HCT116 (cell line): ENCODE results near the gene GNAS.

Experiments
- CEBPB ChIP-seq: IDR thresholded peaks from 2 replicates; pipeline ENCODE4 v1.6.1; 2012; ENCODE audit warnings: low read depth
- CTCF ChIP-seq, 3 experiments: fragments of 200-600 bp in 1 of 3; sonication (generic) in 1 of 3; IDR thresholded peaks in 2 of 3; conservative IDR thresholded peaks in 1 of 3; 2 replicates each; pipeline ENCODE4 v1.5.1; 2012 to 2017; ENCODE audit warnings: low read depth in 2 of 3, low read length in 2 of 3, antibody characterized with exemption in 1 of 3, borderline replicate concordance in 1 of 3, control low read depth in 1 of 3, mild to moderate bottlenecking in 1 of 3, mixed read lengths in 1 of 3, mixed run types in 1 of 3, moderate library complexity in 1 of 3; ENCODE audit not compliant: insufficient read depth in 1 of 3
- EZH2 ChIP-seq: fragments of 200-600 bp; sonication (generic); IDR thresholded peaks from 2 replicates; pipeline ENCODE4 v1.6.1; 2017; ENCODE audit warnings: antibody characterized with exemption, mixed run types
- EZH2phosphoT487 ChIP-seq: fragments of 200-600 bp; IDR thresholded peaks from 2 replicates; pipeline ENCODE4 v1.6.1; 2018; ENCODE audit warnings: antibody characterized with exemption, borderline replicate concordance
- JUND ChIP-seq: IDR thresholded peaks from 2 replicates; pipeline ENCODE4 v1.6.1; 2012
- MAX ChIP-seq: IDR thresholded peaks from 2 replicates; pipeline ENCODE4 v1.6.1; 2012
- POLR2A ChIP-seq: IDR thresholded peaks from 2 replicates; pipeline ENCODE4 v1.7.0; 2011; ENCODE audit warnings: borderline replicate concordance; ENCODE audit not compliant: insufficient read depth, insufficient read length; ENCODE audit errors: extremely low read depth
- POLR2AphosphoS5 ChIP-seq: IDR thresholded peaks from 2 replicates; pipeline ENCODE4 v1.6.1; 2011; ENCODE audit warnings: mild to moderate bottlenecking, low read depth, low read length, moderate library complexity
- SP1 ChIP-seq: IDR thresholded peaks from 2 replicates; pipeline ENCODE4 v1.6.1; 2012; ENCODE audit warnings: low read depth
- TCF7L2 ChIP-seq: IDR thresholded peaks from 2 replicates; pipeline ENCODE4 v1.7.0; 2011; ENCODE audit warnings: borderline replicate concordance, inconsistent platforms; ENCODE audit not compliant: insufficient read depth, insufficient read length; ENCODE audit errors: extremely low read depth
- TF ChIP-seq, protein P1 (sequence below): IDR thresholded peaks from 2 replicates; pipeline ENCODE4 v1.6.1; 2012

DNA sequence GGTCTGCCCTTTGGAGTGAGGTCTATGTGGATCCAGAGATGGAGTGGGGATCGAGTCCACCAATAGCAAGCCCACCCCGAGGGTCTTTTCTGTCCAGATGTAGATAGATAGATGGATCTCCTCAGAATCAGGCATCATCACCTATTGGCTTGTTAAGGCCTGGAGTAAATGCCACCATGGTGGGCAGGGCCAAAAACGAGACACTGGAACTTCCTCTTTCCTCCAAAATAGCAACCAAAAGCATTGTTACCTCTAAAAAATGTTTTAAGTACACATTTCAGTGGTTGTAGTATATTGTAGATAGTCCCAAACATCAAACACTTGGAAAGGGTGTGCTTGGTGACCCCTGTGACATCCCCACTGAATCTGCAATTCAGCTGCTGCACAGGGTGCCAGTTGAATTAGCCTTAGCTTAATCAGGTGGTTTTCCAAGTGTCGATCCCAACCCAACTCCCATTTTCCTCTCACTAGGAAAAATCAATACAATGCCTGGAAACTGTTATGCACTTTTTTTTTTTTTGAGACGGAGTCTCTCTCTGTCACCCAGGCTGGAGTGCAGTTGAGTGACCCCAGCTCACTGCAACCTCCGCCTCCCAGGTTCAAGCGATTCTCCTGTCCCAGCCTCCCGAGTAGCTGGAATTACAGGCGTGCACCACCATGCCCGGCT lies 93.6 kb downstream of the GNAS start:
- TF ChIP-seq, protein P1, sequence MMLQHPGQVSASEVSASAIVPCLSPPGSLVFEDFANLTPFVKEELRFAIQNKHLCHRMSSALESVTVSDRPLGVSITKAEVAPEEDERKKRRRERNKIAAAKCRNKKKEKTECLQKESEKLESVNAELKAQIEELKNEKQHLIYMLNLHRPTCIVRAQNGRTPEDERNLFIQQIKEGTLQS: no peak
- TF ChIP-seq SP1 (no peak), CTCF (IDR thresholded peaks at IDR 0.05 in 2 of 3, conservative IDR thresholded peaks at IDR 0.05 in 1 of 3; ENCODE audit: borderline replicate concordance in 1 of 3, insufficient read depth in 1 of 3, low read depth in 2 of 3, low read length in 2 of 3) (no peak), TCF7L2 (no peak), POLR2A (no peak), MAX (no peak), JUND (no peak), POLR2AphosphoS5 (no peak), EZH2 (no peak), CEBPB (no peak), EZH2phosphoT487 (no peak)
